GM20431 (cell line): ENCODE data around the gene ODC1.

Source experiments
- in situ Hi-C: fragments of 300-500 bp; cut with MseI, MboI; formaldehyde crosslinking; loops from one replicate; pipeline ENCODE4 v1.15.0; 2020; ENCODE audit warnings: low sequenced_read_pairs; ENCODE audit not compliant: unreplicated experiment

The ODC1 gene

GRCh38 chr2:10439185-10439879 is 8.8 kb downstream of the ODC1 start:
- in situ Hi-C loops = no loop called here

- in situ Hi-C loops = no loop called here
Observed at GRCh38 chr2:10438688-10439087, 9.4 kb downstream of the ODC1 start.

GRCh38 chr2:10437806-10438205 is 10.3 kb downstream of the ODC1 start:
- in situ Hi-C loops = no loop called here

- in situ Hi-C loops = no loop called here
Observed at GRCh38 chr2:10436583-10437110, 11.5 kb downstream of the ODC1 start.

GRCh38 chr2:10435820-10436204 is 12.3 kb downstream of the ODC1 start:
- in situ Hi-C loops = no loop called here

GRCh38 chr2:10434886-10435819 is 13.0 kb downstream of the ODC1 start:
- in situ Hi-C loops = no loop called here

GRCh38 chr2:10433947-10434885 is 13.9 kb downstream of the ODC1 start:
- in situ Hi-C loops = no loop called here

GRCh38 chr2:10433264-10433946 is 14.7 kb downstream of the ODC1 start:
- in situ Hi-C loops = no loop called here

- in situ Hi-C loops = no loop called here
Observed at GRCh38 chr2:10432311-10433181, 15.6 kb downstream of the ODC1 start.

GRCh38 chr2:10431797-10432196 is 16.3 kb downstream of the ODC1 start:
- in situ Hi-C loops = no loop called here

- in situ Hi-C loops = no loop called here
Observed at GRCh38 chr2:10430886-10431622, 17.1 kb downstream of the ODC1 start.

- in situ Hi-C loops = no loop called here
Observed at GRCh38 chr2:10428924-10429323, 19.2 kb downstream of the ODC1 start.

GRCh38 chr2:10428355-10428754 is 19.8 kb downstream of the ODC1 start:
- in situ Hi-C loops = no loop called here

GRCh38 chr2:10427618-10427949 is 20.5 kb downstream of the ODC1 start:
- in situ Hi-C loops = no loop called here

- in situ Hi-C loops = no loop called here
Observed at GRCh38 chr2:10426726-10427617, 21.2 kb downstream of the ODC1 start.

GRCh38 chr2:10425699-10426098 is 22.4 kb downstream of the ODC1 start:
- in situ Hi-C loops = no loop called here

GRCh38 chr2:10424916-10425505 is 23.1 kb downstream of the ODC1 start:
- in situ Hi-C loops = no loop called here
